Panc1 (cell line): Measurements from ENCODE around the gene TIMP3.

Experiments used
- CTCF ChIP-seq: fragments of 450-650 bp; IDR thresholded peaks from 2 replicates; pipeline ENCODE4 v1.5.1; 2017; ENCODE audit warnings: mild to moderate bottlenecking
- POLR2AphosphoS5 ChIP-seq: IDR thresholded peaks from 2 replicates; pipeline ENCODE4 v1.6.1; 2012; ENCODE audit warnings: mild to moderate bottlenecking, low read depth, low read length, moderate library complexity
- SIN3A ChIP-seq: IDR thresholded peaks from 2 replicates; pipeline ENCODE4 v1.6.1; 2012; ENCODE audit warnings: low read depth, mild to moderate bottlenecking, low read length, moderate library complexity, borderline replicate concordance; ENCODE audit not compliant: insufficient read depth
- TCF7L2 ChIP-seq: IDR thresholded peaks from 2 replicates; pipeline ENCODE4 v1.6.1; 2011; ENCODE audit warnings: mild to moderate bottlenecking, low read depth, low read length, inconsistent platforms
- TF ChIP-seq, protein P1 (sequence below), 2 experiments: IDR thresholded peaks; 2 replicates each; pipeline ENCODE4 v1.6.1; 2011 to 2012; ENCODE audit warnings: low read depth in 2 of 2, control low read depth in 1 of 2, low read length in 1 of 2, mild to moderate bottlenecking in 1 of 2, moderate library complexity in 1 of 2; ENCODE audit not compliant: insufficient read depth in 1 of 2

GRCh38 chr22:32910429-32910772 lies 108.9 kb downstream of the TIMP3 start:
- no peak for TF ChIP-seq CTCF
- TF ChIP-seq, protein P1, sequence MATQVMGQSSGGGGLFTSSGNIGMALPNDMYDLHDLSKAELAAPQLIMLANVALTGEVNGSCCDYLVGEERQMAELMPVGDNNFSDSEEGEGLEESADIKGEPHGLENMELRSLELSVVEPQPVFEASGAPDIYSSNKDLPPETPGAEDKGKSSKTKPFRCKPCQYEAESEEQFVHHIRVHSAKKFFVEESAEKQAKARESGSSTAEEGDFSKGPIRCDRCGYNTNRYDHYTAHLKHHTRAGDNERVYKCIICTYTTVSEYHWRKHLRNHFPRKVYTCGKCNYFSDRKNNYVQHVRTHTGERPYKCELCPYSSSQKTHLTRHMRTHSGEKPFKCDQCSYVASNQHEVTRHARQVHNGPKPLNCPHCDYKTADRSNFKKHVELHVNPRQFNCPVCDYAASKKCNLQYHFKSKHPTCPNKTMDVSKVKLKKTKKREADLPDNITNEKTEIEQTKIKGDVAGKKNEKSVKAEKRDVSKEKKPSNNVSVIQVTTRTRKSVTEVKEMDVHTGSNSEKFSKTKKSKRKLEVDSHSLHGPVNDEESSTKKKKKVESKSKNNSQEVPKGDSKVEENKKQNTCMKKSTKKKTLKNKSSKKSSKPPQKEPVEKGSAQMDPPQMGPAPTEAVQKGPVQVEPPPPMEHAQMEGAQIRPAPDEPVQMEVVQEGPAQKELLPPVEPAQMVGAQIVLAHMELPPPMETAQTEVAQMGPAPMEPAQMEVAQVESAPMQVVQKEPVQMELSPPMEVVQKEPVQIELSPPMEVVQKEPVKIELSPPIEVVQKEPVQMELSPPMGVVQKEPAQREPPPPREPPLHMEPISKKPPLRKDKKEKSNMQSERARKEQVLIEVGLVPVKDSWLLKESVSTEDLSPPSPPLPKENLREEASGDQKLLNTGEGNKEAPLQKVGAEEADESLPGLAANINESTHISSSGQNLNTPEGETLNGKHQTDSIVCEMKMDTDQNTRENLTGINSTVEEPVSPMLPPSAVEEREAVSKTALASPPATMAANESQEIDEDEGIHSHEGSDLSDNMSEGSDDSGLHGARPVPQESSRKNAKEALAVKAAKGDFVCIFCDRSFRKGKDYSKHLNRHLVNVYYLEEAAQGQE (IDR thresholded peaks at IDR 0.05; ENCODE audit: insufficient read depth in 1 of 2, low read depth in 2 of 2, low read length in 1 of 2), result no peak
- TF ChIP-seq POLR2AphosphoS5, result no peak
- TF ChIP-seq SIN3A, result no peak
- no peak for TF ChIP-seq TCF7L2
